HL-60/S4 treated with retinoic acid at 250 ng/mL for 4 days and 3 days (cell line): ENCODE measurements around the gene EMILIN3.

Source experiments
- in situ Hi-C: fragments of 300-500 bp; cut with MboI; formaldehyde crosslinking; loops from 2 replicates; pipeline ENCODE4 v1.7.0; 2022; ENCODE audit warnings: low sequenced_read_pairs

Gene EMILIN3

GRCh38 chr20:41365777-41366545 is 657 bp downstream of the EMILIN3 start:
- in situ Hi-C loops = no loop called here

- in situ Hi-C loops = no loop called here
These were observed 1.5 kb downstream of the EMILIN3 start for GRCh38 chr20:41364967-41365765.

GRCh38 chr20:41364236-41364855 is 2.3 kb downstream of the EMILIN3 start:
- in situ Hi-C loops = no loop called here

- in situ Hi-C loops = no loop called here
These were observed 3.0 kb downstream of the EMILIN3 start for GRCh38 chr20:41363601-41364000.

GRCh38 chr20:41362748-41363140 is 3.9 kb downstream of the EMILIN3 start:
- in situ Hi-C loops = no loop called here

- in situ Hi-C loops = no loop called here
These were observed 4.6 kb downstream of the EMILIN3 start for GRCh38 chr20:41361757-41362747.

- in situ Hi-C loops = no loop called here
These were observed 5.5 kb downstream of the EMILIN3 start for GRCh38 chr20:41360831-41361756.

GRCh38 chr20:41359541-41360011 is 7.0 kb downstream of the EMILIN3 start:
- in situ Hi-C loops = no loop called here

- in situ Hi-C loops = no loop called here
These were observed 7.9 kb downstream of the EMILIN3 start for GRCh38 chr20:41358717-41359116.

GRCh38 chr20:41358230-41358629 is 8.4 kb downstream of the EMILIN3 start:
- in situ Hi-C loops = no loop called here

GRCh38 chr20:41357424-41358163 is 9.0 kb downstream of the EMILIN3 start:
- in situ Hi-C loops = no loop called here

GRCh38 chr20:41356951-41357350 is 9.7 kb downstream of the EMILIN3 start:
- in situ Hi-C loops = no loop called here

- in situ Hi-C loops = no loop called here
These were observed 10.9 kb downstream of the EMILIN3 start for GRCh38 chr20:41355598-41356203.

- in situ Hi-C loops = no loop called here
These were observed 11.4 kb downstream of the EMILIN3 start for GRCh38 chr20:41355192-41355591.

GRCh38 chr20:41353530-41353929 is 13.1 kb downstream of the EMILIN3 start:
- in situ Hi-C loops = no loop called here

- in situ Hi-C loops = no loop called here
These were observed 14.0 kb downstream of the EMILIN3 start for GRCh38 chr20:41352666-41353065.

- in situ Hi-C loops = no loop called here
These were observed 14.5 kb downstream of the EMILIN3 start for GRCh38 chr20:41352106-41352505.

GRCh38 chr20:41350408-41350962 is 16.1 kb downstream of the EMILIN3 start:
- in situ Hi-C loops = no loop called here
